K562 (cell line): Measurements from ENCODE around the gene COPS4. TPM values are rescaled to one million over a fixed set of nuclear protein-coding genes. Genes with fewer than 3 reads are reported as not detected.
A peak's percentile ranks its signal among the peaks of the same experiment; 100 is the strongest.

ENCODE experiments used
- BACH1 ChIP-seq: fragments of 200-800 bp; sonication (Bioruptor generic); IDR thresholded peaks from 2 replicates; pipeline ENCODE4 v1.6.1; 2016; ENCODE audit warnings: missing genetic modification characterization, missing compliant biosample characterization
- BRF1 ChIP-seq: IDR thresholded peaks from 3 replicates; pipeline ENCODE4 v1.6.1; 2011; ENCODE audit warnings: borderline replicate concordance, mild to moderate bottlenecking; ENCODE audit not compliant: insufficient read length; ENCODE audit errors: extremely low read depth
- CEBPG ChIP-seq, 3 experiments: fragments of 200-800 bp in 1 of 3; sonication (Bioruptor generic) in 1 of 3; sonication (generic) in 1 of 3; formaldehyde crosslinking in 1 of 3; IDR thresholded peaks in 2 of 3; conservative IDR thresholded peaks in 1 of 3; 2 replicates each; pipeline versions ENCODE4 v1.6.1 to v1.8.0; 2016 to 2022; ENCODE audit warnings: missing compliant biosample characterization in 2 of 3, missing genetic modification characterization in 2 of 3, mild to moderate bottlenecking in 1 of 3, missing genetic modification reagents in 1 of 3
- HDAC8 ChIP-seq: fragments of 450-650 bp; IDR thresholded peaks from 2 replicates; pipeline ENCODE4 v1.6.1; 2016; ENCODE audit warnings: mild to moderate bottlenecking, missing genetic modification characterization, moderate library complexity, missing compliant biosample characterization
- MTA2 ChIP-seq: fragments of 450-650 bp; IDR thresholded peaks from 2 replicates; pipeline ENCODE4 v1.6.1; 2016; ENCODE audit warnings: low read depth
- RBM39 ChIP-seq: fragments of 200-400 bp; formaldehyde crosslinking; optimal IDR thresholded peaks from 2 replicates; pipeline ENCODE3; 2018; ENCODE audit warnings: low read depth, low read length
- RUNX1 ChIP-seq: sonication (generic); IDR thresholded peaks from 2 replicates; pipeline ENCODE4 v1.6.1; 2016; ENCODE audit warnings: antibody characterized with exemption, low read depth
- TEAD1 ChIP-seq, 2 experiments: fragments of 450-650 bp in 1 of 2; sonication (generic) in 1 of 2; formaldehyde crosslinking; IDR thresholded peaks; 2 replicates each; pipeline versions ENCODE4 v1.4.0 to v1.8.0; 2020 to 2022; ENCODE audit warnings: mild to moderate bottlenecking in 2 of 2, missing genetic modification reagents in 1 of 2
- TOE1 ChIP-seq, 2 experiments: fragments of 450-650 bp in 1 of 2; sonication (generic) in 1 of 2; formaldehyde crosslinking in 1 of 2; IDR thresholded peaks; 2 replicates each; pipeline versions ENCODE4 v1.7.1 to v1.8.0; 2016 to 2022; ENCODE audit warnings: borderline replicate concordance in 2 of 2, mild to moderate bottlenecking in 2 of 2, antibody characterized with exemption in 1 of 2, inconsistent platforms in 1 of 2, low read depth in 1 of 2, missing genetic modification reagents in 1 of 2, moderate library complexity in 1 of 2
- ZFP30 ChIP-seq: fragments of 250-450 bp; sonication (Bioruptor Pico); IDR thresholded peaks from 2 replicates; pipeline ENCODE4 v1.8.0; 2022; ENCODE audit warnings: moderate library complexity, mild to moderate bottlenecking, inconsistent platforms, borderline replicate concordance
- ZNF347 ChIP-seq: fragments of 450-650 bp; formaldehyde crosslinking; IDR thresholded peaks from 2 replicates; pipeline ENCODE4 v1.4.0; 2020; ENCODE audit warnings: low read depth, mild to moderate bottlenecking, moderate library complexity
- ZNF41 ChIP-seq: fragments of 250-450 bp; sonication (Bioruptor Pico); conservative IDR thresholded peaks from 2 replicates; pipeline ENCODE4 v1.4.0; 2020; ENCODE audit warnings: mild to moderate bottlenecking
- ZNF445 ChIP-seq: fragments of 250-450 bp; sonication (Bioruptor Pico); IDR thresholded peaks from 2 replicates; pipeline ENCODE4 v1.4.0; 2020; ENCODE audit warnings: low read depth, mild to moderate bottlenecking, moderate library complexity
- ZNF586 ChIP-seq: fragments of 450-650 bp; formaldehyde crosslinking; conservative IDR thresholded peaks from 2 replicates; pipeline ENCODE4 v1.4.0; 2020; ENCODE audit warnings: mild to moderate bottlenecking, moderate library complexity
- ZNF592 ChIP-seq: fragments of 450-650 bp; IDR thresholded peaks from 2 replicates; pipeline ENCODE4 v1.6.1; 2017; ENCODE audit warnings: antibody characterized with exemption, mild to moderate bottlenecking
- polyA plus RNA-seq, 8 experiments: library from polyadenylated mRNA; depleted of rRNA in 4 of 8; stranded (reverse) in 5 of 8; unstranded in 3 of 8; fragments of >200 nt; fragmentation: Nextera tagmentation in 2 of 8; fragmentation: Illumina TruSeq in 1 of 8; extraction: Ambion mirVana in 2 of 8; extraction: Trizol in 1 of 8; gene quantifications; 2 replicates each; pipeline versions ENCODE4 v1.2.1 to v1.2.3, GENCODE V29; 2011 to 2014; ENCODE audit warnings: inconsistent platforms in 1 of 8, missing spikeins in 1 of 8
- total RNA-seq, 7 experiments: library from RNA; depleted of rRNA in 6 of 7; stranded (reverse); fragments of >200 nt in 6 of 7; fragmentation: Illumina TruSeq in 2 of 7; extraction: Trizol in 2 of 7; gene quantifications; 2 replicates each; pipeline versions ENCODE4 v1.2.1 to v1.2.3, GENCODE V29; 2011 to 2021; ENCODE audit warnings: low replicate concordance in 1 of 7
- TF ChIP-seq, protein P1 (sequence below), 2 experiments: fragments of 150-350 bp in 1 of 2; IDR thresholded peaks; 2 replicates each; pipeline ENCODE4 v1.6.1; 2012 to 2016; ENCODE audit warnings: low read depth in 2 of 2, low read length in 2 of 2, mild to moderate bottlenecking in 1 of 2, moderate library complexity in 1 of 2
- TF ChIP-seq, protein P2 (sequence below): fragments of 450-650 bp; IDR thresholded peaks from 2 replicates; pipeline ENCODE4 v1.6.1; 2016; ENCODE audit warnings: antibody characterized with exemption

The COPS4 gene
- total and polyA plus RNA-seq, 9 of the 15 experiments (the other 6 are each of a cell fraction or from before 2014, with no cell fraction given), result 44.7 to 180 (median 70.9) TPM

- TF ChIP-seq ZNF592 (no peak), RBM39 (no peak), TEAD1 (CRISPR knock-in tag; IDR thresholded peaks at IDR 0.05) (no peak), MTA2 (peak; percentile 54; the same call in 1 of the 2 replicates), ZNF347 (CRISPR knock-in tag) (no peak), ZNF586 (CRISPR knock-in tag) (no peak), CEBPG (CRISPR knock-in tag; IDR thresholded peaks at IDR 0.05) (no peak), CEBPG (tag; conservative IDR thresholded peaks at IDR 0.05 in 1 of 2, IDR thresholded peaks at IDR 0.05 in 1 of 2) (no peak), ZNF41 (CRISPR knock-in tag) (no peak), HDAC8 (tag) (no peak), ZNF445 (CRISPR knock-in tag) (no peak), RUNX1 (no peak), BRF1 (no peak), BACH1 (no peak), ZFP30 (CRISPR knock-in tag) (no peak), TOE1 (IDR thresholded peaks at IDR 0.05; ENCODE audit: borderline replicate concordance) (no peak), TOE1 (CRISPR knock-in tag; IDR thresholded peaks at IDR 0.05; ENCODE audit: borderline replicate concordance, low read depth) (no peak)
- TF ChIP-seq, protein P1, sequence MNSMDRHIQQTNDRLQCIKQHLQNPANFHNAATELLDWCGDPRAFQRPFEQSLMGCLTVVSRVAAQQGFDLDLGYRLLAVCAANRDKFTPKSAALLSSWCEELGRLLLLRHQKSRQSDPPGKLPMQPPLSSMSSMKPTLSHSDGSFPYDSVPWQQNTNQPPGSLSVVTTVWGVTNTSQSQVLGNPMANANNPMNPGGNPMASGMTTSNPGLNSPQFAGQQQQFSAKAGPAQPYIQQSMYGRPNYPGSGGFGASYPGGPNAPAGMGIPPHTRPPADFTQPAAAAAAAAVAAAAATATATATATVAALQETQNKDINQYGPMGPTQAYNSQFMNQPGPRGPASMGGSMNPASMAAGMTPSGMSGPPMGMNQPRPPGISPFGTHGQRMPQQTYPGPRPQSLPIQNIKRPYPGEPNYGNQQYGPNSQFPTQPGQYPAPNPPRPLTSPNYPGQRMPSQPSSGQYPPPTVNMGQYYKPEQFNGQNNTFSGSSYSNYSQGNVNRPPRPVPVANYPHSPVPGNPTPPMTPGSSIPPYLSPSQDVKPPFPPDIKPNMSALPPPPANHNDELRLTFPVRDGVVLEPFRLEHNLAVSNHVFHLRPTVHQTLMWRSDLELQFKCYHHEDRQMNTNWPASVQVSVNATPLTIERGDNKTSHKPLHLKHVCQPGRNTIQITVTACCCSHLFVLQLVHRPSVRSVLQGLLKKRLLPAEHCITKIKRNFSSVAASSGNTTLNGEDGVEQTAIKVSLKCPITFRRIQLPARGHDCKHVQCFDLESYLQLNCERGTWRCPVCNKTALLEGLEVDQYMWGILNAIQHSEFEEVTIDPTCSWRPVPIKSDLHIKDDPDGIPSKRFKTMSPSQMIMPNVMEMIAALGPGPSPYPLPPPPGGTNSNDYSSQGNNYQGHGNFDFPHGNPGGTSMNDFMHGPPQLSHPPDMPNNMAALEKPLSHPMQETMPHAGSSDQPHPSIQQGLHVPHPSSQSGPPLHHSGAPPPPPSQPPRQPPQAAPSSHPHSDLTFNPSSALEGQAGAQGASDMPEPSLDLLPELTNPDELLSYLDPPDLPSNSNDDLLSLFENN (IDR thresholded peaks at IDR 0.05; ENCODE audit: low read depth in 2 of 2, low read length in 2 of 2), result 0 out of 4 replicates have a peak, but pooled peaks of 1 of the 2 experiments have one; percentile 41
- TF ChIP-seq, protein P2, sequence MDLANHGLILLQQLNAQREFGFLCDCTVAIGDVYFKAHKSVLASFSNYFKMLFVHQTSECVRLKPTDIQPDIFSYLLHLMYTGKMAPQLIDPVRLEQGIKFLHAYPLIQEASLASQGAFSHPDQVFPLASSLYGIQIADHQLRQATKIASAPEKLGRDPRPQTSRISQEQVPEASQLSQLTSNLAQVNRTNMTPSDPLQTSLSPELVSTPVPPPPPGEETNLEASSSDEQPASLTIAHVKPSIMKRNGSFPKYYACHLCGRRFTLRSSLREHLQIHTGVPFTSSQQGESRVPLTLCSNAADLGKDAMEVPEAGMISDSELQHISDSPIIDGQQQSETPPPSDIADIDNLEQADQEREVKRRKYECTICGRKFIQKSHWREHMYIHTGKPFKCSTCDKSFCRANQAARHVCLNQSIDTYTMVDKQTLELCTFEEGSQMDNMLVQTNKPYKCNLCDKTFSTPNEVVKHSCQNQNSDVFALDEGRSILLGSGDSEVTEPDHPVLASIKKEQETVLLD, result no peak
Observed at GRCh38 chr4:83019794-83020494, 15.0 kb upstream of the COPS4 start (continued).
